NCI-H2196 (cell line): ENCODE measurements around the gene TEX53.

Source experiments
- DNase-seq: peaks from one replicate; lab custom pipeline; 2025; ENCODE audit not compliant: unreplicated experiment; lab: John Stamatoyannopoulos, UW

Gene TEX53

GRCh38 chr9:114680259-114681001, 22.8 kb upstream of the TEX53 start:
- DNase-seq = no peak

GRCh38 chr9:114678795-114679194, 21.2 kb upstream of the TEX53 start:
- no peak for DNase-seq

- DNase-seq = no peak
Measured at GRCh38 chr9:114678130-114678529, 20.5 kb upstream of the TEX53 start.

GRCh38 chr9:114677418-114677817, 19.8 kb upstream of the TEX53 start:
- peak; percentile 79 for DNase-seq

- no peak for DNase-seq
Measured at GRCh38 chr9:114676901-114677300, 19.3 kb upstream of the TEX53 start.

- no peak for DNase-seq
Measured at GRCh38 chr9:114674798-114675540, 17.4 kb upstream of the TEX53 start.

GRCh38 chr9:114674076-114674797, 16.6 kb upstream of the TEX53 start:
- DNase-seq = no peak

GRCh38 chr9:114671605-114672004, 14.0 kb upstream of the TEX53 start:
- no peak for DNase-seq

- no peak for DNase-seq
Measured at GRCh38 chr9:114669961-114670360, 12.4 kb upstream of the TEX53 start.

GRCh38 chr9:114668146-114668545, 10.5 kb upstream of the TEX53 start:
- no peak for DNase-seq

GRCh38 chr9:114666851-114667250, 9.2 kb upstream of the TEX53 start:
- DNase-seq = no peak

- no peak for DNase-seq
Measured at GRCh38 chr9:114666401-114666800, 8.8 kb upstream of the TEX53 start.

- no peak for DNase-seq
Measured at GRCh38 chr9:114664181-114664580, 6.6 kb upstream of the TEX53 start.

- peak; percentile 67 for DNase-seq
Measured at GRCh38 chr9:114662081-114662989, 4.7 kb upstream of the TEX53 start.

GRCh38 chr9:114656301-114656700, 1.3 kb downstream of the TEX53 start:
- DNase-seq = no peak

GRCh38 chr9:114655689-114656088, 1.9 kb downstream of the TEX53 start:
- DNase-seq = no peak

GRCh38 chr9:114653556-114654159, 3.9 kb downstream of the TEX53 start:
- DNase-seq = peak; percentile 82

GRCh38 chr9:114652776-114653555, 4.6 kb downstream of the TEX53 start:
- no peak for DNase-seq

- no peak for DNase-seq
Measured at GRCh38 chr9:114643896-114644295, 13.7 kb downstream of the TEX53 start.

GRCh38 chr9:114643001-114643400, 14.6 kb downstream of the TEX53 start:
- DNase-seq = no peak
